Parathyroid adenoma (tissue), 2 donors: ENCODE data around the gene SLC9B2.
A peak's percentile ranks its signal among the peaks of the same experiment; 100 is the strongest.

Experiments used
- H2AFZ ChIP-seq: fragments of 300-600 bp; sonication (generic); one replicate; pipeline ENCODE4 v1.7.0; 2017; ENCODE audit warnings: antibody characterized with exemption, mild to moderate bottlenecking
- H3K27ac ChIP-seq: fragments of 300-600 bp; sonication (generic); one replicate; pipeline ENCODE4 v1.7.0; 2017
- H3K27me3 ChIP-seq: fragments of 300-600 bp; sonication (generic); one replicate; pipeline ENCODE4 v1.7.0; 2017; ENCODE audit warnings: low read length; ENCODE audit not compliant: control insufficient read depth, insufficient read depth
- H3K36me3 ChIP-seq: fragments of 300-600 bp; sonication (generic); one replicate; pipeline ENCODE4 v1.7.0; 2017; ENCODE audit warnings: low read length; ENCODE audit not compliant: control insufficient read depth, insufficient read depth
- H3K4me1 ChIP-seq: fragments of 300-600 bp; sonication (generic); one replicate; pipeline ENCODE4 v1.7.0; 2017; ENCODE audit warnings: control low read depth
- H3K4me2 ChIP-seq: fragments of 300-600 bp; sonication (generic); one replicate; pipeline ENCODE4 v1.7.0; 2017; ENCODE audit warnings: low read length
- H3K4me3 ChIP-seq: fragments of 300-600 bp; sonication (generic); one replicate; pipeline ENCODE4 v1.7.0; 2017; ENCODE audit warnings: low read depth, low read length
- H3K79me2 ChIP-seq: fragments of 300-600 bp; sonication (generic); one replicate; pipeline ENCODE4 v1.7.0; 2017; ENCODE audit warnings: control low read depth
- H3K9ac ChIP-seq: fragments of 300-600 bp; sonication (generic); one replicate; pipeline ENCODE4 v1.7.0; 2017; ENCODE audit warnings: mild to moderate bottlenecking
- H3K9me3 ChIP-seq: fragments of 300-600 bp; sonication (generic); one replicate; pipeline ENCODE4 v1.7.0; 2017; ENCODE audit warnings: low read length; ENCODE audit not compliant: control insufficient read depth
- CTCF ChIP-seq: fragments of 300-600 bp; sonication (generic); IDR thresholded peaks from one replicate; pipeline ENCODE4 v1.7.0; 2017; ENCODE audit warnings: antibody characterized with exemption, mild to moderate bottlenecking
- donor health status: primary hyperparathyroidism.

Gene SLC9B2

GRCh38 chr4:103085555-103086196 lies 9.1 kb upstream of the SLC9B2 start:
- Histone ChIP-seq H3K9me3 (no peaks in the 10 kb centered on the region), H3K27me3 (no peaks in the 10 kb centered on the region), H3K4me3 (no peak overlapping the region), H3K4me2 (no peak overlapping the region), H3K9ac (no peak overlapping the region), H2AFZ (no peak overlapping the region), H3K36me3 (no peaks in the 10 kb centered on the region), H3K27ac (no peak overlapping the region), H3K4me1 (no peaks in the 10 kb centered on the region), H3K79me2 (no peaks in the 10 kb centered on the region)
- no peak for TF ChIP-seq CTCF

DNA sequence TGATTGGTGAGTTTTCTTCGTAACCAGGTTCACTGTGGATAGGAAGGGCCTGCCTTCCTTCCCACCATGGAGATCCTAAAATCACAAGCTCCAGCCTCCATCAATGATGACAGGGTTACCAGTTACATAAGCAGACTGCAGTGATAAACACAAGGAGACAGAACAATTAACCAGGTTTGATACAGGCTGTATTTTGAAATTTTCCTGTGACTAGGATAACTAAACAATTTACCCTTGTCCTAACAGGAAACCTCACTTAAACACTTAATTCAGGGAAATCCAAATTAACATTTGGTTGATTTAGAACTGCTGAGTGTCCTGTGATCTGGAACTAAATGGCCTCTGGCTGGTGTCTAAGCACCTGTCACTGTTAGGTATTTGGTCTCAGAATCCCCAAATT lies 3.1 kb upstream of the SLC9B2 start:
- no peaks in the 10 kb centered on the region for H3K27me3 ChIP-seq
- H3K79me2 ChIP-seq: no peaks in the 10 kb centered on the region
- H3K9me3 ChIP-seq: no peaks in the 10 kb centered on the region
- no peak for TF ChIP-seq CTCF
- no peak overlapping the region for H3K4me3 ChIP-seq
- no peak overlapping the region for H3K4me2 ChIP-seq
- H3K27ac ChIP-seq: no peak overlapping the region
- no peak overlapping the region for H3K9ac ChIP-seq
- no peaks in the 10 kb centered on the region for H3K36me3 ChIP-seq
- no peak overlapping the region for H2AFZ ChIP-seq
- peaks cover 8% of the 10 kb centered on the region for H3K4me1 ChIP-seq

DNA sequence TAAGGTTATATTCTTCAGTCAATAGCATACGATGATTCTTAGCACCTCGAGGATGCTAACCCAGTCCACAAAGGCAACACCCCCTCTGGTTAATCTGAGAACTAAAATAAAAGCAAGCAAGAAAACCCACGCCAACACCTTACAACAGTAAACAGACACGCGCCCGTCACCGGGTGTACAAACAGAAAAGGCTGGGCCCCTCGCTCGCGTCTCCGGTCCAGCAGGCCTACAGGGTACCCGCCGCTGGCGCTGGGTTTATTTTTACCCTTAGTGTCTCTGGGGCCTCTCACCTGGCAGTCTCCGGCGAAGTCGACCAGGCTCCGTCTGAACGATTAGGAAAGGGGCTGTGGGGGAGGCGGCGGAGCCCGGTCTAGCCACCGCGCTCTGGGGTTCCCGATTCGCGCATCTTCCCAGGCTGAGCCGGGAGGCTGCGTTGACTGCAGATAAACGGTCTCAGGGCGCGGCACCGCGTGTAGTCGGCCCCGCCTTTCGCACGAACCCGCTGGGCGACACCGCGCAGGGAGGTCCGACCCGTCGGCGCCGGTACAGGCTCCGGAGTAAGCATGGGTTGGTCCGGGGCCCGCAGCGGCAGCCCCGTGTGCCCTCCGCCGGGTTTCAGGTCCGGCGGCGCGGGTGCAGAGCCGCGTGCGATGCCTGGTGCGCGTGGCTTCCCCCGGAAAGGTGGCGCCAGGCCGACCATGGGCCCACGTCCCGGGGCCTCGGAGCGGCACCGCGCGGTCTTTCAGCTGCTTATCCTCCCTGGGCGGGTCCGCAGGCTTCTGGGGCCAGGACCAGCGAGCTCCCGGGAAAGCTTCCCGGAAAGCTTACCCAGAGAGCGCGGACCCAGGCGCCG lies 441 bp downstream of the SLC9B2 start:
- H3K27me3 ChIP-seq: no peaks in the 10 kb centered on the region
- peak overlapping the region; percentile 42 for H3K4me3 ChIP-seq
- H3K9me3 ChIP-seq: no peaks in the 10 kb centered on the region
- no peaks in the 10 kb centered on the region for H3K79me2 ChIP-seq
- H3K4me2 ChIP-seq: peak overlapping the region; percentile 68
- TF ChIP-seq CTCF: no peak
- H3K4me1 ChIP-seq: peaks cover 8% of the 10 kb centered on the region
- peak overlapping the region; percentile 87 for H2AFZ ChIP-seq
- H3K36me3 ChIP-seq: no peaks in the 10 kb centered on the region
- peak overlapping the region; percentile 72 for H3K27ac ChIP-seq
- H3K9ac ChIP-seq: peak overlapping the region; percentile 19

- peak overlapping the region; percentile 72 for H3K27ac ChIP-seq
- H3K9ac ChIP-seq: peak overlapping the region; percentile 19
- TF ChIP-seq CTCF: no peak
These were observed 1.1 kb downstream of the SLC9B2 start for GRCh38 chr4:103075435-103075893.

More at GRCh38 chr4:103075435-103075893, 1.1 kb downstream of the SLC9B2 start:
- Histone ChIP-seq H3K36me3 (no peaks in the 10 kb centered on the region), H3K4me1 (peaks cover 8% of the 10 kb centered on the region), H3K4me3 (no peak overlapping the region), H3K79me2 (no peaks in the 10 kb centered on the region), H3K9me3 (no peaks in the 10 kb centered on the region), H3K27me3 (no peaks in the 10 kb centered on the region), H3K4me2 (no peak overlapping the region), H2AFZ (peak overlapping the region; percentile 87)
